SW 1271 (cell line): ENCODE results near the gene AFF2.
"Not testable (repeated sequence)": the region's sequence is repeated elsewhere in the genome, so short reads cannot be mapped to it uniquely, and the experiment has no call there.

Source experiments
- DNase-seq, 2 experiments: peaks; one replicate each; lab custom pipeline; 2025; lab: John Stamatoyannopoulos, UW

AFF2 gene

GRCh38 chrX:148856505-148856904 lies 356.1 kb downstream of the AFF2 start:
- DNase-seq = no peak

DNA sequence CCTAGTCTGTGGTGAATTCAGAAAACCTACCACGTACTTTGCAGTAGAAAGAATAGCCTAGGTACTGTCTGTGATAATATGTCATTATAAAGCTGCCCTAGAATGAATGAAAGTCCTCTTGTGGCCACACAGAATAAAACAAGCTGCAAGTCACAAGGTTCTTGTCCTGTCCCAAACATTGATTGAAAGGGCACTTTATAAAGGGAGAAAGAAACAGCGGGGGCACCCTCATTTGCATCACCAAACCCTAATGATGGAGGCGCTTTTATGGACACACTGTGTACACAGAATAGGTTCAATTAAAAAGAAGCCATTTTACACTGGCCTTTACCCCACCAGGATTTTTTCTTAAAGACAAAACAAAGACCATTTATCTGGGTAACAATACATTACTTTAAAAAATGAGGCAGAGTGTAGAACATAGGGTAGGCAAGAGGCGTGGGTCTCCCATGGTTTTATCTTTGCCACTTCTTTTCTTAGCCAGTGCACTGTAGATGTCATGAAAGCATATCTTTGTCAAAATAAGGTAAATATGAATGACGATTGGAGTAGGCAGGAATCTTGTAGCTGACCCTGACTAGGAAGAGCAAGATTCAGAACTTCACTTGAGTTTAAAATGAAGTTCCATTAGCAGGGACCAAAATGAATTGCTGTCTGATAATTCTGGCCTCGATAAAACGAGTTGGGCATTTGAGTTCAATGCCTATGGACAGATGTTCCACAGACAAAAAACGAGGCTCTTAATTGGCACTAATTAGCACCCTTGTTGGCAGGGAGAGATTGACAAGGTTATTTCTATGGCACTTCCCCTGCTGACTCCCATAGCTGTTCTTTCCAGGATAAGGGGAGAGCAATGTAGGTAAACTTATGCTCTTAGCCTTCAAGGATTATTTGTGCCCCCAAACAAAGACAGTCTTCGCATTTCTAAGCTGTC lies 365.1 kb downstream of the AFF2 start:
- no peak for DNase-seq

DNA sequence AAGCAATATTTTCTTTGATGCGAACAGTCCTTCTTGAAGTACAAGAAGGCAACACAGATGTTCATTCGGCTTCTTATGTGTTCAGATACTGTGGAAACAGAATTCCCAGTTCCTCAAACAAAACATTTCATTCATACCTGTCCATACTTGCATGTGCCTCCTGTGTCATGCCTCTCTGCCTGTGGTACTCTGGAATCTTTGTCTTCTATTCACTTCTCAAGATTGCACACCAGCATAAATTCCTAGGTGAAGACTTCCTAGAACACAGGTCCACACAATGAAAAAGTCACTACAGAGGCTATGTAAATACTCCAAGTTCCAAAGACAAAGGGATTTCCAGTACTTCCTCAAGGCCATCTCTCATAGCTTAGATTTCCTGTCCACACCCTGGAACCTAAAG lies 367.2 kb downstream of the AFF2 start:
- DNase-seq = no peak

DNA sequence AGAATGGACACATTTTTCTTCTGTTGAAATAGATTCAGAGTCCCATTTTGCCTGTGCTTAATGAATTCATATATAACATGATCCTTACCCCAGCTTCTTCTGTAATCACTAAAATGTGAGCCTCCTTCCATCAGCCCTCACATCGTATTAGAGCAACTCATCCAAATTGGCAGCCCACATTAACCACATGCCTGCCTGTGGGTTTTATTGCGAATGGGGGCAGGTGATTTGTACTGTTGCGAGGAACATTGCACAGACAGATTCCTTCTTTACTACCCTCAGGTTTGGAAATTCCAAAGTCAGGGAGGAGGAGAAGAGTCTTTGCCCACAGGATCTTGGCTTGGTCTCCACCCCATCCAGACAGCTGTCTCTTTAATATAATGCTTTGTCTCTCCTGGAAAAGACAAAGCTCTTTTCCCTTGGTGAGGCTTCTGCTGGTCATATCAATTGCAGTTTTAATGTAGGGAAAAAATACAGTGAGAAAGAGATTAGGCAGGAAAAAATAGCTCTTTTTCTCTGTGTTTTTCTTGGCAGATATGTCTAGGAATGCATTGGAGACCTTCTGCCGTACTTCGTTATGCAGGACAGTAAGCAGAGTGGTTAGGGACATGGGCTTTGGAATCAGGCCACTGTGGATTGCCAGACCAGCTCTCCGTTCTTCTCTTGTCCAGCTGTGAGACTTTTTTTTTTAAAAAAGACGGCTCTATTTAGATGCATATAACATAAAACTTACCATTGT lies 371.2 kb downstream of the AFF2 start:
- DNase-seq = no peak

DNA sequence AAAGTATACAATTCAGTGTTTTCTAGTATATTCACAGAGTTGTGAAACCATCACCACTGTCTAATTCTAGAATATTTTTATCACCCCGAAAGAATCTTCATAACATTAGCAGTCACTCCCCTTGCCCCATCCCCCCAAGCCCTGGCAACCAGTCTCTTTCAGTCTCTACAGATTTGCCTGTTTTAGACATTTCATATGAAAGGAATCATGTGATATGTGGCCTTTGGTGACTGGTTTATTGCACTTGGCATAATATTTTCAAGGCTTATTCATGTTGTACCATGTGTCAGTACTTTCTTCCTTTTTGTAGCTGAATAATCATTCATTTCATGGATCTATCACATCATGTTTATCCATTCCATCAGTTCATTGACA lies 371.7 kb downstream of the AFF2 start:
- DNase-seq = no peak

- DNase-seq = no peak
These were observed 372.5 kb downstream of the AFF2 start for GRCh38 chrX:148872881-148873280.

- no peak for DNase-seq
These were observed 374.3 kb downstream of the AFF2 start for GRCh38 chrX:148874636-148875246.

- DNase-seq = peak in 1 of 2 experiments; percentile 4
These were observed 378.0 kb downstream of the AFF2 start for GRCh38 chrX:148878371-148878770.

DNA sequence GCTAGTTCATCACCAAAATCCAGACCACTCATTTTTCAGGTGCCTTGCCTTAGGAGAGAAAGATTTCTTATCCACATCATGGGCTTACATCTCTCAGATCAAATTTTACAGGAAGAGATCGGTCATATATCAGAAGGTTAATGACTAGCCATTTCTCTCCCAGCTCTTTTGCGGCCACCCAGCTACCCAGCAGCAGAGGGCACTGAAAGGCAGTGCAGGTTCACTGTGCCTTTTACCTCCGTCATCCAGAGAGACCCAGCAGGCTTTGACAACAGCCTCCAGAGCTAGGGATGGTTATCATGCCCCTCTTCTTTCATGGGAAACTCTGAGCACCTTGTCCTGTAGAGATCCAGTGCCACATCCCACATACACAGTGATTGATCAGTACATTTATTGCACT lies 384.8 kb downstream of the AFF2 start:
- no peak for DNase-seq

DNA sequence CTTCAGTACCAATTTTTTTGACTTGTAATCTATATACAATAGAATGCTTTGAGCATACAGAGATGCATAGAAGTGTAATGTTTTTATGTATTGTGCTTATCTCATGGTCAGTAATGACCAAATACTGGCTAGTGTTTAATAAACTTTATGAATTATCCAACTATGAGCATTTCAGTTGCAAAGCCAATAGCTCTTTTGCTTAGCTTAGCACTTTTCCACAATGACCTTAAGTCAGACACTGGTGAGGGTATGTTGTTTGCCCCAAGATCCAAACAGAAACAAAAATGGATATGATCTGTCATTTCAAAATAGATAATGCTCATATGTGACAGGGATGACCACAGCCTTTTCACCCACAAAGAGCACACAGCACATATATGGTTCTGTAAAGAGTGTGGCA lies 393.0 kb downstream of the AFF2 start:
- no peak for DNase-seq

DNA sequence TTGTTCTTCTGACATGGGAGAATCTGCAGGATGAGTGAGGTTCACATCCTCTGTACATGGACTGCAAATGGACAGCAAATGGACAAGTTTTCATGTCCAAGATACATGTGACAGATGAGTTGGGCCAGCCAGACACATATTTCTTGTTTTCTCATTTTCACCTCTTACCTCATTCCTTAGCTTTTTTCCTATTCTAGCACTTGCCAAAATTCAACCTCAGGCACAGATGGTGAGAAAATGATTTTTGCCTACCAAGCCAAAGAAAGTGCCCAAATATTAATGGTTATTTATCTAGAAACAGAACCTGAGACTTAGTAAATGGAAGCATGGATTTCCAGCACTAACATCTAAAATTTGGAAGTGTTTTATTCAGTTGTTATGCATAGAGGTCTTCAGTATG lies 402.2 kb downstream of the AFF2 start:
- DNase-seq = no peak

DNA sequence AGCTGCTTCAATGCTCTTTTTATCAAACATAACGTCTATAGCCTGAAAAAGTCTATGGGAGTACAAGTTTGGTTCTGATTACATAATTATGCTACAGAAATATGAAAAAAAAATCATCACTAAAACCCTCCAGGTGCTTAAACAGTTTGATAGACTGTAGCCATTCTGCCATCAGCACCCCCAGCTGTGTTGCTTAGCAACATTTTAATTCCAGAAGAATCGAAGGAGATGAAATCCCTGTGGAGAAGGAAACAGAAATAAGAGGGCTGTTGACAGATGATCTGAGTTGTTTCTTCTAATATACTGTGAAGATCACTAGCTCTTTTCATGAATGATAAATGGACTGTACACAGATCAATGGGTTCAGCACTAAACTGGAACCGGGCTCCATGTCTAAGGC lies 402.8 kb downstream of the AFF2 start:
- DNase-seq = no peak

DNA sequence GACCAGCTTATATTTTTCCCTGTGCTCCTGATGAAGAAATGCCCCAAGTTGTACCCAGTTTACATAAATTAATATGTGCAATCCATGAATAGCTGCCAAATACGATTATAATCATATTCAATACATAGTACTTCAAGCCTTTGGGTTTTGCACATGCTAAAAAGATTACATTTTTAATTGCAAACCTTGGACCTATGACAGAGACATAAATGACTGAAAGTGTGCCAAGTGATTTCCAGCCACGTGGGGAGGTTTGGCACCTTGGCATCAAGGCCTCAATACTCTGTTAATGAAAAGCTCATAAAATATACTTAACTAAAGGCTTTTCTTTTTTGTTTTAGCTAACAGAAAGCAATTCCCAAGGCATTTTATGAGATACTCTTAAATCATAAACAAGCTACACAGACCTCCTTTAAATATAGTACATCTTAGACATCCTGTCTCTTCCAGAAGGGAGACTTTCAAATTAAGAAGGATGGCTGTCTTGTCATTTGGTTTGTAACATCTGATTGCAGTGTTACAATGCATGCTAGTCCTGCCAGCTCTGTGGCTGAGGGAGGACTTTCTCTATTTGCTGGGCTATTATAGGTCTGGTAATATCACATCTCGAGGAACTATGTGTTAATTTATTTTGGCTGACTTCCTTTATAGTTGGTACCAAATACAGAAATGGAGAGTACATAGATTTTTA lies 404.1 kb downstream of the AFF2 start:
- DNase-seq = no peak

GRCh38 chrX:148905400-148905799 lies 405.0 kb downstream of the AFF2 start:
- no peak for DNase-seq

- DNase-seq = not testable (repeated sequence)
These were observed 406.2 kb downstream of the AFF2 start for GRCh38 chrX:148906628-148907027.

GRCh38 chrX:148909758-148910157 lies 409.3 kb downstream of the AFF2 start:
- DNase-seq = no peak

GRCh38 chrX:148913971-148914370 lies 413.6 kb downstream of the AFF2 start:
- no peak for DNase-seq

DNA sequence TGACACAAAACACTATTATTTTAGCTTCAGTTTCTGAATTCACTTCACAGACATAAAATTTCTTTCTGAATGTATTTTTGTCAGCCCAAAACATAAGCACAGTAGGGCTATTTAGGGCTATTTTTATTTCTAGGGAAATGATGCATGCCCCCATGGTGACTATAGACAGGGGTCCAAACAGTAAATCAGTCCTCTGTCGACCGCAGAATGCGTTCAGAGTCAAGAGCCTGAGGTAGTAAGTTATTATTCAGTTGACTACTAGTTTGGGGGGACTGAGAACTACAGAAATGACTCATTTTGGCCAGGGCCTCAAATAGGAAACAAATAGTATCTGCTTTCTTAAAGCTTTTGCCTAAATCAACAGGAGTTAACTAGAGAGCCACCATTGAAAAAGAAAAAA lies 414.4 kb downstream of the AFF2 start:
- DNase-seq = no peak

- no peak for DNase-seq
These were observed 415.1 kb downstream of the AFF2 start for GRCh38 chrX:148915474-148915873.

GRCh38 chrX:148917441-148917840 lies 417.0 kb downstream of the AFF2 start:
- DNase-seq = no peak

DNA sequence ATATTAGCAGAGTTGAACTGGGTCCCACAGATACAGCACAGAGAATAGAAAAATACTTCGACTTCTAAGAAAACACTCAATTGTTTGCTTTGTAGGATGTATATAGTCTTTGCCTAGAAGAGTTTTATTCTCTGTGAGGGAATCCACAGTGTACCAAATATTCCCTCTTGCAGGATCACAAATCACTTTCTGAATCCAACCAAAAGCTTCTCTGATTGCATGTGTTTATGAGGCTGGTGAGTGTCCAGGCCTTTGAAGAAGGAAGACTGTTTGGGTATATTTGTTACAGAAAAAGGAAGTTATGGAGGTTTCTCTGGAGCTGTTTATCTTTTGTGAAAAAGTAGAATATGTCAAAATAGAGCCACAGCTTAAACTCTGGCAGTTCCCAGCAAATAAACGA lies 423.2 kb downstream of the AFF2 start:
- no peak for DNase-seq

GRCh38 chrX:148926371-148926770 lies 426.0 kb downstream of the AFF2 start:
- DNase-seq = no peak
